ENCODE data around the gene TLE4. TPM values are rescaled to one million over a fixed set of nuclear protein-coding genes. Genes with fewer than 3 reads are reported as not detected.
A peak's percentile ranks its signal among the peaks of the same experiment; 100 is the strongest.

The TLE4 gene
- total and polyA plus RNA-seq, 2 donors (not counting 1 experiment from before 2014, with no cell fraction given) = 13.5 to 35.0 TPM

DNA sequence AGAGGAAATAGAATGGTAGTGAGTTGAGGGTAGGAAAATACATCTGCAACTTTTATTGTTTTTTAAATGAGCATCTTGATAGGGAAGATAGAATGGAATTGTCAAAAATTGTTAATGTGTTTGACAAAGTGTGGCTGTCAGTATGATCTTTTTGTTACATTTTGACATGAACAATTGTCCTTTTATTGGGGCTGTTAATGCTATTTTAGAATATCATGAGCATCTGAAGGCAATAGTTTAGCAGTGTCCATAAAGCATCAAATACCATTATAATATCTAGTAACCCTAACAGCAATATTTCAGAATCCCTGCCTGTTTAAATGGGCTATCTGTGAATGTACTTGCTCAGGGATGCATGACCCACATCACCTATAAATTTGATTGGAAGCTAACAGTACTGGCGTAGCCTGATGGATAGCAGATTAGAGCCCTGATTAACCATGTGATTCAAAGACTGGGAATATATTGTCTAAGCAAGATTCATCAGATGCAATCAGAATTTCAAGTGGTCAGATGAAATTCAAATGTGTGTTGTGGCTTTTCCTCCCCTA, 37.8 kb downstream of the TLE4 start:
- no peaks in the 10 kb centered on the region for H3K36me3 ChIP-seq (ENCODE audit: control insufficient read depth, insufficient read depth, low read length)
- TF ChIP-seq EZH2 (IDR thresholded peaks at IDR 0.05; ENCODE audit: low read length, missing control alignments) (no peak), CTCF (conservative IDR thresholded peaks at IDR 0.05 in 1 of 2, IDR thresholded peaks at IDR 0.05 in 1 of 2; ENCODE audit: low read depth in 1 of 2, low read length in 2 of 2) (no peak)
- H3K4me1 ChIP-seq (ENCODE audit: control insufficient read depth, extremely low read depth, insufficient read depth, low read length) = peaks cover 8% of the 10 kb centered on the region
- no peak overlapping the region for H2AFZ ChIP-seq (ENCODE audit: low read length)
- H3K4me2 ChIP-seq (ENCODE audit: extremely low read depth, insufficient read depth, low read length) = no peak overlapping the region
- no peak overlapping the region for H3K9ac ChIP-seq (ENCODE audit: insufficient read depth, low read length)
- no peak overlapping the region for H3K4me3 ChIP-seq (replicated peaks in 1 of 4; ENCODE audit: control extremely low read depth in 1 of 4, insufficient read depth in 1 of 4, low read depth in 3 of 4, low read length in 4 of 4)
- H4K20me1 ChIP-seq (ENCODE audit: control insufficient read depth, extremely low read depth, insufficient read depth, low read length) = no peaks in the 10 kb centered on the region
- H3K9me3 ChIP-seq (ENCODE audit: control insufficient read depth, insufficient read depth, low read depth, low read length) = no peaks in the 10 kb centered on the region
- H3K27ac ChIP-seq (ENCODE audit: insufficient read depth, low read length) = no peak overlapping the region
- H3K79me2 ChIP-seq (ENCODE audit: control insufficient read depth, insufficient read depth, low read length) = no peaks in the 10 kb centered on the region
- H3K27me3 ChIP-seq (ENCODE audit: control insufficient read depth, insufficient read depth, low read length) = no peaks in the 10 kb centered on the region
- no peak for DNase-seq (ENCODE audit: low read depth in 2 of 2)

DNA sequence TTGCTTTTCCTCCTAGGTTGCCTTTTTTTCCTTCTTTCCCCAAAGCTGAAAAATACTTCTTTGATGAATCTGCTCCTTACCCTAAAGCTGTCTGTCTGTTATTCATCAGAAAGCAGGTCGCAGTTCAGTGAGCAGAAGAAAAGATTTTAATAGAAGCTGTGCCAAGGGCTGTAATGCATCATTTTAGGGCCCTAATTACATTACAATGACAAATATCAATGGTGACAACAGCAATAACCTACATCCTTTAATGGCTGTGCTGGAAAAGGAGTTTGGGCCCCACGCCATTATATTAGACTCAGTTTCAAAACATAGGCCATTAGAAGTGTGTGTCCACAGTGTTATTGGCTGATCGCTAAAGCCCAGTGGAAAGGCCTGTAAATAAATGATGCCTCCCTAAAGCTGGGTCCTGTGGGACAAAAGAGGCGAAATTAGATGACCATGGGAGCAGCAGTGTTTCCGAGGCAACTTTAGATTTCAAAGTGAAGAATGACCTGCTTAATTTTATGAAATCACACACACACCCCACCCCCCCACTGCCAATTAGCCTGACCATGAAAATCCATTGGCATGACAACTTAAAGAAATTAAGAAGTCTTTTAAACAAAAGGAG, 38.4 kb downstream of the TLE4 start:
- no peak overlapping the region for H3K27ac ChIP-seq (ENCODE audit: insufficient read depth, low read length)
- DNase-seq (ENCODE audit: low read depth in 2 of 2) = peak; percentile 20 to 87
- peaks cover 8% of the 10 kb centered on the region for H3K4me1 ChIP-seq (ENCODE audit: control insufficient read depth, extremely low read depth, insufficient read depth, low read length)
- no peak overlapping the region for H3K9ac ChIP-seq (ENCODE audit: insufficient read depth, low read length)
- H3K27me3 ChIP-seq (ENCODE audit: control insufficient read depth, insufficient read depth, low read length) = no peaks in the 10 kb centered on the region
- H3K4me2 ChIP-seq (ENCODE audit: extremely low read depth, insufficient read depth, low read length) = no peak overlapping the region
- no peaks in the 10 kb centered on the region for H3K36me3 ChIP-seq (ENCODE audit: control insufficient read depth, insufficient read depth, low read length)
- no peak overlapping the region for H2AFZ ChIP-seq (ENCODE audit: low read length)
- H3K9me3 ChIP-seq (ENCODE audit: control insufficient read depth, insufficient read depth, low read depth, low read length) = no peaks in the 10 kb centered on the region
- TF ChIP-seq EZH2 (IDR thresholded peaks at IDR 0.05; ENCODE audit: low read length, missing control alignments) = no peak
- TF ChIP-seq CTCF (conservative IDR thresholded peaks at IDR 0.05 in 1 of 2, IDR thresholded peaks at IDR 0.05 in 1 of 2; ENCODE audit: low read depth in 1 of 2, low read length in 2 of 2) = no peak
- no peak overlapping the region for H3K4me3 ChIP-seq (replicated peaks in 1 of 4; ENCODE audit: control extremely low read depth in 1 of 4, insufficient read depth in 1 of 4, low read depth in 3 of 4, low read length in 4 of 4)
- no peaks in the 10 kb centered on the region for H4K20me1 ChIP-seq (ENCODE audit: control insufficient read depth, extremely low read depth, insufficient read depth, low read length)
- H3K79me2 ChIP-seq (ENCODE audit: control insufficient read depth, insufficient read depth, low read length) = no peaks in the 10 kb centered on the region

DNA sequence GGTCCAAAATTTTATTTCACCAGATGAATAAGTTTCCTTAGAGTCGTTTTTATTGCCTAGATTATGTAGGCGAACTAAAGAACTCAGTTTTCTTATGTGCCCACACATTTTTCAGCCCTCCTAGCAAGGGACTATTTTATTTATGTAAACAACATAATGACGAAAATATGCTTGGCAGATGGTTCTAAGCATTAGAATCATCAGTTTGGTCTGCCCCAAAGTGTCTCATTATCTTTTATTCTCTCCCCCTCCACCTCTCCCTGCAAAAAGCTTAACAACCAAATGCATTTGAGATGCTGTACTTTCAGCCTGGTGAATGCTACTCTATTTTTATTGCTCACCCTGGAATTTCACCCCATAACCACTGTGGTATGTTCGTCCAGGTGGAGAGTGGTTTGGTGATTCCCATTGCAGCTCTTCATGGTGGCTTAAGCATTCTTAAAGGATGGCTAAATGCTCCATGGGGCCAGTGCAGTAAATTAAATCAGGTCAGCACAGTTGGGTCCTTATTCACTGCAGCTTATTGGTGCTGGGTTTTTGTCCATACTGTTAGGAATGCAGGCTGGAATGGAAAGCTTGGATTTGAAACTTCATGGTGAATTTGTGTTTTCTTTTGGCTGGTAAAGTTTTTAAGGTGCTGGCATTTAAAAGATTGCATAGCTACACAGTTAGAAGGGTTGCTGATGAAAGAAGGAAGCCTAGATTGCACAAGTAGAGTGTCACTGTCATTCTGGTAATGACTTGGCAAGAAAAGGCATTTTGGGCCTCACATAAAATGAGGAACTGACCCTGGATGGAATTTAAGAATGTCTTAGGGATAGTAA, 39.2 kb downstream of the TLE4 start:
- no peak overlapping the region for H3K4me3 ChIP-seq (replicated peaks in 1 of 4; ENCODE audit: control extremely low read depth in 1 of 4, insufficient read depth in 1 of 4, low read depth in 3 of 4, low read length in 4 of 4)
- H3K4me2 ChIP-seq (ENCODE audit: extremely low read depth, insufficient read depth, low read length) = peak overlapping the region; percentile 28
- TF ChIP-seq EZH2 (IDR thresholded peaks at IDR 0.05; ENCODE audit: low read length, missing control alignments) (no peak), CTCF (conservative IDR thresholded peaks at IDR 0.05 in 1 of 2, IDR thresholded peaks at IDR 0.05 in 1 of 2; ENCODE audit: low read depth in 1 of 2, low read length in 2 of 2) (no peak)
- no peaks in the 10 kb centered on the region for H3K9me3 ChIP-seq (ENCODE audit: control insufficient read depth, insufficient read depth, low read depth, low read length)
- no peaks in the 10 kb centered on the region for H4K20me1 ChIP-seq (ENCODE audit: control insufficient read depth, extremely low read depth, insufficient read depth, low read length)
- H3K9ac ChIP-seq (ENCODE audit: insufficient read depth, low read length) = no peak overlapping the region
- H3K27me3 ChIP-seq (ENCODE audit: control insufficient read depth, insufficient read depth, low read length) = no peaks in the 10 kb centered on the region
- H2AFZ ChIP-seq (ENCODE audit: low read length) = no peak overlapping the region
- peaks cover 8% of the 10 kb centered on the region for H3K4me1 ChIP-seq (ENCODE audit: control insufficient read depth, extremely low read depth, insufficient read depth, low read length)
- DNase-seq (ENCODE audit: low read depth in 2 of 2) = peak; percentile 30 to 99
- no peak overlapping the region for H3K27ac ChIP-seq (ENCODE audit: insufficient read depth, low read length)
- H3K79me2 ChIP-seq (ENCODE audit: control insufficient read depth, insufficient read depth, low read length) = no peaks in the 10 kb centered on the region
- no peaks in the 10 kb centered on the region for H3K36me3 ChIP-seq (ENCODE audit: control insufficient read depth, insufficient read depth, low read length)
